IMR-90 (cell line): Measurements from ENCODE around the gene SUSD6. TPM values are rescaled to one million over a fixed set of nuclear protein-coding genes. Genes with fewer than 3 reads are reported as not detected.
A peak's percentile ranks its signal among the peaks of the same experiment; 100 is the strongest.

ENCODE experiments used
- ATAC-seq: fragments of 200-7000 bp; cut with Tn5 transposase; 2 replicates; pipeline ENCODE4 v1.9.1; 2020; ENCODE audit warnings: low read depth, mild to moderate bottlenecking, moderate library complexity
- BruUV-seq: library from RNA; stranded (reverse); fragments of 400-500 nt; replicated peaks from 2 replicates; lab custom pipeline; 2021; lab: Mats Ljungman, UMichigan
- CTCF ChIA-PET: fragments of 300-600 bp; formaldehyde crosslinking; extraction: SDS; loops from one replicate; lab custom pipeline; 2021; ENCODE audit warnings: antibody characterized with exemption; lab: Yijun Ruan, JAX
- POLR2A ChIA-PET: fragments of 300-600 bp; sonication (Branson Sonifier 250); formaldehyde crosslinking; loops from one replicate; lab custom pipeline; 2022; ENCODE audit warnings: antibody characterized with exemption; ENCODE audit not compliant: unreplicated experiment; lab: Charles Lee
- DNase-seq: peaks from one replicate; pipeline ENCODE4 v3.0.0; 2013
- H2AFZ ChIP-seq: replicated peaks from 2 replicates; pipeline ENCODE3; 2013; ENCODE audit warnings: low read length, mild to moderate bottlenecking; ENCODE audit not compliant: poor library complexity
- H2AK5ac ChIP-seq: 2 replicates; pipeline ENCODE4 v1.6.1; 2013; ENCODE audit warnings: low read depth, low read length, inconsistent platforms
- H2AK9ac ChIP-seq: replicated peaks from 2 replicates; pipeline ENCODE3; 2013; ENCODE audit warnings: mild to moderate bottlenecking, low read depth, low read length, moderate library complexity; ENCODE audit not compliant: poor library complexity
- H2BK120ac ChIP-seq: 2 replicates; pipeline ENCODE4 v1.6.1; 2013; ENCODE audit warnings: low read depth, low read length, inconsistent platforms
- H2BK15ac ChIP-seq: 3 replicates; pipeline ENCODE4 v1.6.1; 2013; ENCODE audit warnings: low read depth, low read length, inconsistent platforms
- H2BK20ac ChIP-seq: 2 replicates; pipeline ENCODE4 v1.6.1; 2013; ENCODE audit warnings: low read depth, mild to moderate bottlenecking, inconsistent platforms, low read length, moderate library complexity
- H2BK5ac ChIP-seq: 2 replicates; pipeline ENCODE4 v1.6.1; 2013; ENCODE audit warnings: mild to moderate bottlenecking, low read depth, low read length, inconsistent platforms; ENCODE audit not compliant: poor library complexity, severe bottlenecking
- H3K14ac ChIP-seq: replicated peaks from 2 replicates; pipeline ENCODE4 v1.6.1; 2013; ENCODE audit warnings: low read depth, low read length, inconsistent platforms
- H3K18ac ChIP-seq: 2 replicates; pipeline ENCODE4 v1.6.1; 2013; ENCODE audit warnings: low read depth, low read length, control low read depth
- H3K23ac ChIP-seq: 2 replicates; pipeline ENCODE4 v1.6.1; 2013; ENCODE audit warnings: low read depth, low read length, inconsistent platforms
- H3K27ac ChIP-seq: 2 replicates; pipeline ENCODE4 v1.5.1; 2013; ENCODE audit warnings: mild to moderate bottlenecking, control low read depth, low read length; ENCODE audit not compliant: insufficient read depth
- H3K27me3 ChIP-seq: 2 replicates; pipeline ENCODE4 v1.6.1; 2013; ENCODE audit warnings: low read length; ENCODE audit not compliant: control insufficient read depth, insufficient read depth
- H3K36me3 ChIP-seq: 2 replicates; pipeline ENCODE4 v1.6.1; 2013; ENCODE audit warnings: low read length, mixed read lengths; ENCODE audit not compliant: control insufficient read depth, insufficient read depth
- H3K4ac ChIP-seq: 2 replicates; pipeline ENCODE4 v1.6.1; 2013; ENCODE audit warnings: low read depth, low read length, inconsistent platforms
- H3K4me1 ChIP-seq: 2 replicates; pipeline ENCODE4 v1.6.1; 2013; ENCODE audit warnings: low read length, mixed read lengths; ENCODE audit not compliant: control insufficient read depth, insufficient read depth
- H3K4me2 ChIP-seq: 2 replicates; pipeline ENCODE4 v1.6.1; 2013; ENCODE audit warnings: low read depth, mild to moderate bottlenecking, control low read depth, low read length, moderate library complexity
- H3K4me3 ChIP-seq: 2 replicates; pipeline ENCODE4 v1.5.1; 2013; ENCODE audit warnings: low read depth, mild to moderate bottlenecking, control low read depth, low read length, moderate library complexity; ENCODE audit not compliant: insufficient read depth
- H3K56ac ChIP-seq: 2 replicates; pipeline ENCODE4 v1.6.1; 2013; ENCODE audit warnings: low read length, inconsistent platforms; ENCODE audit not compliant: insufficient read depth; ENCODE audit errors: extremely low read depth
- H3K79me1 ChIP-seq, 2 experiments: 2 replicates each; pipeline ENCODE4 v1.6.1; 2013; ENCODE audit warnings: low read length in 2 of 2, inconsistent platforms in 1 of 2, low read depth in 1 of 2
- H3K9ac ChIP-seq: 2 replicates; pipeline ENCODE4 v1.6.1; 2013; ENCODE audit warnings: low read depth, low read length, control low read depth
- H3K9me1 ChIP-seq: 2 replicates; pipeline ENCODE4 v1.6.1; 2013; ENCODE audit warnings: low read length, inconsistent platforms; ENCODE audit not compliant: insufficient read depth
- H3K9me3 ChIP-seq: 2 replicates; pipeline ENCODE4 v1.6.1; 2013; ENCODE audit warnings: low read length; ENCODE audit not compliant: control insufficient read depth, insufficient read depth
- H4K20me1 ChIP-seq: 2 replicates; pipeline ENCODE4 v1.6.1; 2013; ENCODE audit warnings: low read length, inconsistent platforms; ENCODE audit not compliant: insufficient read depth
- H4K5ac ChIP-seq: 2 replicates; pipeline ENCODE4 v1.6.1; 2013; ENCODE audit warnings: mild to moderate bottlenecking, low read depth, low read length, control low read depth
- H4K8ac ChIP-seq, 2 experiments: 2 replicates each; pipeline ENCODE4 v1.6.1; 2013; ENCODE audit warnings: low read depth in 2 of 2, low read length in 2 of 2, control low read depth in 1 of 2, inconsistent platforms in 1 of 2
- H4K91ac ChIP-seq: 2 replicates; pipeline ENCODE4 v1.6.1; 2013; ENCODE audit warnings: low read depth, low read length, inconsistent platforms; ENCODE audit not compliant: insufficient read depth
- BHLHE40 ChIP-seq: fragments of 150-350 bp; IDR thresholded peaks from 2 replicates; pipeline ENCODE4 v1.6.1; 2016; ENCODE audit warnings: mild to moderate bottlenecking, low read depth, low read length
- CEBPB ChIP-seq: IDR thresholded peaks from 2 replicates; pipeline ENCODE4 v1.6.1; 2012; ENCODE audit warnings: low read depth, low read length, improper control_type of control experiment
- CHD1 ChIP-seq: IDR thresholded peaks from 2 replicates; pipeline ENCODE4 v1.6.1; 2012; ENCODE audit warnings: low read depth, low read length, improper control_type of control experiment
- CTCF ChIP-seq: conservative IDR thresholded peaks from 2 replicates; pipeline ENCODE4 v1.5.1; 2012; ENCODE audit warnings: mild to moderate bottlenecking, low read depth, low read length, improper control_type of control experiment
- ELK1 ChIP-seq: fragments of 150-350 bp; IDR thresholded peaks from 2 replicates; pipeline ENCODE4 v1.6.1; 2016; ENCODE audit warnings: low read depth, mild to moderate bottlenecking, low read length, moderate library complexity, borderline replicate concordance
- FOS ChIP-seq: fragments of 150-350 bp; IDR thresholded peaks from 2 replicates; pipeline ENCODE4 v1.6.1; 2016; ENCODE audit warnings: low read depth, low read length
- MAFK ChIP-seq: IDR thresholded peaks from 2 replicates; pipeline ENCODE4 v1.6.1; 2012; ENCODE audit warnings: low read depth, low read length, improper control_type of control experiment
- MAZ ChIP-seq: IDR thresholded peaks from 2 replicates; pipeline ENCODE4 v1.6.1; 2012; ENCODE audit warnings: low read depth, mild to moderate bottlenecking, low read length, improper control_type of control experiment, moderate library complexity, borderline replicate concordance
- MXI1 ChIP-seq: IDR thresholded peaks from 2 replicates; pipeline ENCODE4 v1.6.1; 2012; ENCODE audit warnings: low read depth, mild to moderate bottlenecking, low read length, moderate library complexity, borderline replicate concordance
- NFE2L2 ChIP-seq: fragments of 150-350 bp; IDR thresholded peaks from 2 replicates; pipeline ENCODE4 v1.6.1; 2016; ENCODE audit warnings: low read depth, mild to moderate bottlenecking, low read length
- POLR2A ChIP-seq: IDR thresholded peaks from 2 replicates; pipeline ENCODE4 v1.6.1; 2012; ENCODE audit warnings: mild to moderate bottlenecking, low read depth, low read length
- RAD21 ChIP-seq: IDR thresholded peaks from 2 replicates; pipeline ENCODE4 v1.6.1; 2012; ENCODE audit warnings: low read length, improper control_type of control experiment
- RCOR1 ChIP-seq: IDR thresholded peaks from 2 replicates; pipeline ENCODE4 v1.6.1; 2012; ENCODE audit warnings: mild to moderate bottlenecking, low read length, improper control_type of control experiment; ENCODE audit not compliant: insufficient replicate concordance
- RFX5 ChIP-seq: IDR thresholded peaks from 2 replicates; pipeline ENCODE4 v1.8.0; 2012; ENCODE audit warnings: low read depth, mild to moderate bottlenecking, low read length, moderate library complexity
- SMC3 ChIP-seq: fragments of 150-350 bp; IDR thresholded peaks from 2 replicates; pipeline ENCODE4 v1.6.1; 2016; ENCODE audit warnings: low read depth, mild to moderate bottlenecking, antibody characterized with exemption, low read length, moderate library complexity
- USF2 ChIP-seq: fragments of 150-350 bp; IDR thresholded peaks from 2 replicates; pipeline ENCODE4 v1.6.1; 2017; ENCODE audit warnings: mild to moderate bottlenecking, antibody characterized with exemption, low read length, low read depth
- WGBS, 2 experiments: methylation state at CpG; one replicate each; pipeline versions ENCODE4 v1.1.5 to v1.1.7; 2013; ENCODE audit warnings: missing lambda C conversion rate in 2 of 2; ENCODE audit not compliant: insufficient read length in 1 of 2; ENCODE audit errors: extremely low coverage in 2 of 2; 5-methylcytosine and 5-hydroxymethylcytosine counted together
- dilution Hi-C: fragments of 300-500 bp; cut with HindIII; formaldehyde crosslinking; loops from one replicate; pipeline ENCODE4 v1.14.3; 2018; ENCODE audit warnings: low sequenced_read_pairs; ENCODE audit not compliant: unreplicated experiment
- in situ Hi-C: fragments of 300-500 bp; cut with MboI; formaldehyde crosslinking; loops from 3 replicates; pipeline ENCODE4 v1.14.3; 2019; ENCODE audit warnings: low sequenced_read_pairs, inconsistent platforms, mixed read lengths
- intact Hi-C: fragments of 100-400 bp; cut with micrococcal nuclease; formaldehyde crosslinking; loops from 2 replicates; pipeline ENCODE4 v1.10.0; 2022
- polyA plus RNA-seq, 3 experiments: library from polyadenylated mRNA; depleted of rRNA; stranded (reverse); fragments of >200 nt; gene quantifications; 2 replicates each; pipeline ENCODE4 v1.2.3, GENCODE V29; 2012; ENCODE audit warnings: low replicate concordance in 1 of 3
- total RNA-seq: library from RNA; depleted of rRNA; stranded (reverse); fragments of >200 nt; gene quantifications from 2 replicates; pipeline ENCODE4 v1.2.3, GENCODE V29; 2012

The SUSD6 gene
- total and polyA plus RNA-seq, 2 of the 4 experiments (the other 2 are of a cell fraction) = 2.3 to 10.1 TPM

GRCh38 chr14:69581316-69581935 is 30.0 kb upstream of the SUSD6 start:
- Histone ChIP-seq H3K27me3 (peaks cover 13% of the 10 kb centered on the region), H2BK120ac (peak overlapping the region; percentile 9), H3K56ac (no peak overlapping the region), H2BK5ac (no peak overlapping the region), H2AK9ac (no peak overlapping the region), H3K23ac (no peak overlapping the region), H3K4ac (peak overlapping the region; percentile 38), H2AK5ac (peak overlapping the region; percentile 85; the same call in 1 of the 2 replicates), H2BK20ac (no peak overlapping the region), H3K79me1 (no peaks in the 10 kb centered on the region), H4K20me1 (no peaks in the 10 kb centered on the region), H3K9me3 (no peaks in the 10 kb centered on the region), H3K9ac (no peak overlapping the region), H3K14ac (no peak overlapping the region), H2AFZ (peak overlapping the region; percentile 15), H3K27ac (no peak overlapping the region), H4K5ac (no peak overlapping the region), H3K4me2 (no peak overlapping the region), H3K4me1 (no peaks in the 10 kb centered on the region), H4K91ac (no peak overlapping the region), H4K8ac (no peak overlapping the region), H3K9me1 (0 out of 2 replicates have a peak, but pooled peaks cover 6% of the 10 kb centered on the region), H3K36me3 (no peaks in the 10 kb centered on the region), H2BK15ac (no peak overlapping the region), H3K4me3 (no peak overlapping the region), H3K18ac (no peak overlapping the region)
- ChIA-PET POLR2A (no interaction called here), CTCF (interaction anchor here (1.4 to 2.1 kb wide), 2 partner anchors 146 to 149 kb away, joined by 3 to 8 read pairs; no protein-coding TSS in a partner anchor)
- no TSS peak for BruUV-seq
- in situ Hi-C loops = loop anchor here (5.0 to 25.0 kb wide), 2 partner anchors 146 to 431 kb away; no protein-coding TSS in a partner anchor
- no peak for TF ChIP-seq SMC3
- no peak for TF ChIP-seq RAD21
- TF ChIP-seq MAZ = no peak
- TF ChIP-seq NFE2L2 = no peak
- no peak for TF ChIP-seq CTCF
- TF ChIP-seq USF2 = no peak
- TF ChIP-seq ELK1 = no peak
- no peak for TF ChIP-seq MXI1
- no peak for TF ChIP-seq CHD1
- TF ChIP-seq MAFK = no peak
- TF ChIP-seq BHLHE40 = no peak
- no peak for TF ChIP-seq RCOR1
- no peak for TF ChIP-seq RFX5
- TF ChIP-seq POLR2A = no peak
- no peak for TF ChIP-seq FOS
- no peak for TF ChIP-seq CEBPB
- intact Hi-C loops = no loop called here
- ATAC-seq = no peak
- dilution Hi-C loops = no loop called here
- no peak for DNase-seq
- no CpG with 5 or more reads among the region's 7 CpGs for WGBS, 2 experiments
